WI38 (cell line): ENCODE measurements around the gene NEBL.

Experiments used
- H3K4me3 ChIP-seq: 2 replicates; pipeline ENCODE4 v1.5.1; 2011; ENCODE audit warnings: low read depth, mild to moderate bottlenecking, control low read depth, low read length
- TF ChIP-seq, protein P1 (sequence below): IDR thresholded peaks from 2 replicates; pipeline ENCODE4 v1.5.1; 2012; ENCODE audit warnings: low read depth, mild to moderate bottlenecking, control low read depth, low read length

The NEBL gene

DNA sequence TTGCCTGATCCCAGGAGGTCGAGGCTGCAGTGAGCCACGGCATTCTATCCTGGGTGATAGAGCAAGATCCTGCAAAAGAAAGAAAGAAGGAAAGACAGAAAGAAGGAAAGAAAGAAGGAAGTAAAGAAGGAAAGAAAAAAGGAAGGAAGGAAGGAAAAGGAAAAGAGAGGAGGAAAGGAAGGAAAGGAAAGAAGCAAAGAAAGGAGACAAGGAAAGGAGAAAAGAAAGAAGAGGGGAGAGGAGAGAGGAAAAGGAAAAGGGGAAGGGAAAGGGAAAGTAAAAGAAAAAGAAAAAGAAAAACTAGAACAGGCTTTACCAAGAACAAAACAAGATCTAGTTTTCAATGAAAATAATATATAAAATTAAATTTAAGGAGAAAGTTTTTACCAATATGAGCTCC is 15.0 kb downstream of the NEBL start:
- TF ChIP-seq, protein P1, sequence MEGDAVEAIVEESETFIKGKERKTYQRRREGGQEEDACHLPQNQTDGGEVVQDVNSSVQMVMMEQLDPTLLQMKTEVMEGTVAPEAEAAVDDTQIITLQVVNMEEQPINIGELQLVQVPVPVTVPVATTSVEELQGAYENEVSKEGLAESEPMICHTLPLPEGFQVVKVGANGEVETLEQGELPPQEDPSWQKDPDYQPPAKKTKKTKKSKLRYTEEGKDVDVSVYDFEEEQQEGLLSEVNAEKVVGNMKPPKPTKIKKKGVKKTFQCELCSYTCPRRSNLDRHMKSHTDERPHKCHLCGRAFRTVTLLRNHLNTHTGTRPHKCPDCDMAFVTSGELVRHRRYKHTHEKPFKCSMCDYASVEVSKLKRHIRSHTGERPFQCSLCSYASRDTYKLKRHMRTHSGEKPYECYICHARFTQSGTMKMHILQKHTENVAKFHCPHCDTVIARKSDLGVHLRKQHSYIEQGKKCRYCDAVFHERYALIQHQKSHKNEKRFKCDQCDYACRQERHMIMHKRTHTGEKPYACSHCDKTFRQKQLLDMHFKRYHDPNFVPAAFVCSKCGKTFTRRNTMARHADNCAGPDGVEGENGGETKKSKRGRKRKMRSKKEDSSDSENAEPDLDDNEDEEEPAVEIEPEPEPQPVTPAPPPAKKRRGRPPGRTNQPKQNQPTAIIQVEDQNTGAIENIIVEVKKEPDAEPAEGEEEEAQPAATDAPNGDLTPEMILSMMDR, result no peak
- no peak overlapping the region for H3K4me3 ChIP-seq

DNA sequence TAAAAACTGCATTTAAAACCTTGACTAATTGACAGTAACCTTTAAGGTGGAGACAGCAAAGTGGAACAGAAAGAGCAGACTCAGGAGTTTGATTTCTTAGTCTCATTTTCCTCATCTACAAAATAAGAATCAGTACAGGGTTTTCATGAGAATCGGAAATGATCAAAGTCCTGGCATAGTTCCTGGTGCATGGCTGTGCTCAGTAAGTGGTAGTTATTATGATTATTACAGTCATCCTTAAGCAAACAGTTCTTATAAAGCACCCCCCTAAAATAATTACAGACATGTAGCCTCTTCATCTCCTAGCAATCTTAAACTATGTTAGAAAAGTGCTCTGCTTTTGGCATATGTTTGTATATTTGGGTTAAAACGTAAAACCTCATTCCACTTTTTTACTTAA is 18.0 kb downstream of the NEBL start:
- H3K4me3 ChIP-seq, result no peak overlapping the region
- TF ChIP-seq, protein P1, result no peak

DNA sequence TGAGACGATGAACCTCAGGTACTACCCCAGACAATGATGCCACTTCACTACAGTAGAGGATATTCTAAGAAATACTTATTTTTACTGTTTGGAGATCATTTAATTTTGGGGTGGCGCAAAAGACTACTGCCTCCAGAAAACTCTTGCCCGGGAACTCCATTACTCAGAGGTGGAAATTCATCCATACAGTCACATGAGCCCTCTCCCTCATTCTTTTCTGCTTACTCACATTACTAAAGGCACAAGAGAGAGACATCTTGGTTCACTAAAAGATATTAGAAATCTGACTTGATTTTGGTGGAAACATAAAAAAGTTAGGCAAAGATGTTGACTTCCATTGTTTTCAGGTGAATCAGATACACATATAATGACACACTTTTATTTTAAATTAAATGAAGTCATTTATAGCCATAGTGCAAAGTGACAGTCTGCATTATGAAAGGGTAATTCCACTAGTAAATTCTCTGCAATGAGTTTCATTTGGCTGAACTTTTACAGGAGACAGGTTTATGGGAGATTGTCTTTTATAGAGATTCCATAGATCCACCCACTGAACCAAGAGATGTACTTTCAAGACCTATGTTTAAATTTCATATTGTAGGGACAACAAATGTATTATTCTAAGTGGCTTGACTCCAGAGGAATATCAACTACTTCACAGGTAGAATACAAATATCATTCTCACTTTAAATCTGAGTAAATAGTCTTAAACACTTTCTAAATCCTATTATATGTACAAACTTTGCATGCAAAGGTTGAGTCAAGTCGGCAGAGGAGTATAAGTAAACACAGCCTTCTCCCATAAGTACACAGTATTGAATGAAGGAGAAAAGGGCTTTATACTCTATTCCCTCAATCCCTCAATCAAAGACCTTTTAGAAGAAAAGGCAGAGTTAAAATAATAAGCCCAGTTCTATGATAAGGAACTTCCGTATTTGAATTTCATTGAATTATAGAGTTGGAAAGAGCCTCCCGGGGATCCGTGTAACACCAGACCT is 18.8 kb downstream of the NEBL start:
- TF ChIP-seq, protein P1, result no peak

DNA sequence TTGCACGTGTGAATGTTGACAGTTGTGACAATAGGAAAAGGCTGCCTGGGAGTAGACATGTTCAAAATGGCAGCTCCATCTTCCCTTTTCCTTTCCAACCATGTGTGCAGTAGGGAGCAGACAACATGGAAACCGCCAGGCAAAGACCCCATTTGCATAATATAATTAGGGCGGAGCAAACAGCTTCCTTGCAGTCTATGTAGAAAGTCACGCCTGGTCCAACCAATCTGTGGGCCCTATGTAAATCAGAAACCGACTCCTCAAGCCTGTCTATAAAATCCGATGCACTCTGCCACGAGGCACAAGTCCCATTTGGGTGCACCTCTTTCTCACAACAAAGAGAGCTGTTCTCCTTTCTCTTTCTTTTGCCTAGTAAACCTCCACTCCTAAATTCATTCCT is 19.6 kb downstream of the NEBL start:
- no peak overlapping the region for H3K4me3 ChIP-seq
- TF ChIP-seq, protein P1, result no peak

More for the DNA sequence above, 18.8 kb downstream of the NEBL start:
- H3K4me3 ChIP-seq, result no peak overlapping the region

DNA sequence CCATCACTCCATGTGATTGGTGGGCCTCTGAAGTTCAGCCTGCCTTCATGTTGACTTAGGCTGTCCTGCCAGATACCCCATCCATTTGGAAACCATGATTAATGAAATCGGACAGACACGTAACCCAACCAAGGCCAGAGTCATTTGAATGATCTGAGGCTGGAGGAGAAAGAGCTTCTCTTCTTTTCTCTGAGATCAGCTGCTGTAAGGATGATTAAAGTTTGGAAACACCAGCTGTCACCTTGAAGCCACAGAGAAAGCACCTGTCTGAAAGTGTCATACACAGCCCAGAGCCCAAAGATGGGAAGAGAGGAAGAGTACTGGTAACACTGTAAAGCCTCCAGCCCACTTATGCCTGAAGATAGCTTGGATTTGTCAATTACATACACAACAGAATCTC is 22.9 kb downstream of the NEBL start:
- H3K4me3 ChIP-seq, result no peak overlapping the region
- TF ChIP-seq, protein P1, result no peak

DNA sequence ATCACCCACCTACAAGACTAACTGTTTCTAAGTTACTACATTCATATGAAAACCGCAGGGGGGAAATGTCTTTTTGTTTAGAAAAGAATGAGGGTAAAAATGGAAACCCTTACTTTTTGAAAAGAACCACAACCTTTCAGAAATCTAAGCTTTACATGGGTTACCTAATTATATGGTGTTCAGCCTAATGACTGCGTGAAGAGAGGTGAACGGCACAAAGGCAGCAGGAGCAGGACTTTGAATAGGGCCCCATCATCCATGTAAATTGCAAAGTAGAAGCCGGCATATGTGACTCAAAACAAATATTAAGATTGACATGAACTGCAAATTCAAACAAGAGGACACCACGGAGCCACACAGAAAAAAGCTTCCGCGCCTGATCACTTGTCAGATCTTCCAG is 25.1 kb downstream of the NEBL start:
- TF ChIP-seq, protein P1, result no peak
- no peak overlapping the region for H3K4me3 ChIP-seq

DNA sequence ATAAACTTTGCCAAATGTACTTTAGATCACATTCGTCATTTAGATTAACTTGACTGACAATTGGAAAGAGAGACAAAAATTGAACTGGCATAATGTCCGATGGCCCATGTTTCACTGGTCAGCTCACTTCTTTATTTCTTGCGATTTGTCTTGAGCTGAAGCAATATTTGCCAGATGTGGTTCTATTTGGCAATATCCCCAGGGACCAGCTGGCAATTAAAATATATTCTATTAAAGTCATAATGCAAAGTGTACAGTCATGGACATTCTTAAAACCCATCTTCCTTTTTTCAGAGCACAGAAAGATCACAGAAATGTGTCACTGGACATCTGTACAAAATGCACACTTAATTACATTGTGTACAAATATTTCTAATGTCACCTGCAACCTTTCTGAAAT is 26.3 kb downstream of the NEBL start:
- no peak overlapping the region for H3K4me3 ChIP-seq
- TF ChIP-seq, protein P1, result no peak
